Measurements from ENCODE around the gene APOC1. TPM values are rescaled to one million over a fixed set of nuclear protein-coding genes. Genes with fewer than 3 reads are reported as not detected.
"Not testable (repeated sequence)": the region's sequence is repeated elsewhere in the genome, so short reads cannot be mapped to it uniquely, and the experiment has no call there.

APOC1 gene
- total RNA-seq, 1 donor from 2014 or later = 816 TPM

GRCh38 chr19:44878120-44878865 lies 36.1 kb upstream of the APOC1 start:
- H3K4me1 ChIP-seq = no peaks in the 10 kb centered on the region
- no peak for ATAC-seq
- no peak overlapping the region for H3K27ac ChIP-seq
- intact Hi-C loops (cut with DNase I) = no loop called here
- no peak overlapping the region for H3K4me3 ChIP-seq
- no peaks in the 10 kb centered on the region for H3K9me3 ChIP-seq
- no peak for TF ChIP-seq CTCF (IDR thresholded peaks at IDR 0.05)
- H3K36me3 ChIP-seq = peaks cover 67% of the 10 kb centered on the region
- H3K27me3 ChIP-seq (ENCODE audit: low read depth) = no peaks in the 10 kb centered on the region
- DNase-seq = no peak

- no peaks in the 10 kb centered on the region for H3K27me3 ChIP-seq (ENCODE audit: low read depth)
- no peaks in the 10 kb centered on the region for H3K4me1 ChIP-seq
- intact Hi-C loops (cut with DNase I) = no loop called here
- no peak overlapping the region for H3K27ac ChIP-seq
- TF ChIP-seq CTCF (IDR thresholded peaks at IDR 0.05) = no peak
- H3K36me3 ChIP-seq = peaks cover 62% of the 10 kb centered on the region
- peak in 1 of 2 donors; percentile 12 for ATAC-seq
- DNase-seq = no peak
- H3K4me3 ChIP-seq = no peak overlapping the region
- H3K9me3 ChIP-seq = no peaks in the 10 kb centered on the region
Measured at GRCh38 chr19:44879309-44880065, 34.9 kb upstream of the APOC1 start.

- no peaks in the 10 kb centered on the region for H3K27me3 ChIP-seq (ENCODE audit: low read depth)
Measured at GRCh38 chr19:44882063-44882462, 32.3 kb upstream of the APOC1 start.

GRCh38 chr19:44882619-44883397 lies 31.6 kb upstream of the APOC1 start:
- intact Hi-C loops (cut with DNase I); DNase-seq; H3K27me3 ChIP-seq (ENCODE audit: low read depth); H3K9me3 ChIP-seq; H3K4me3 ChIP-seq; H3K4me1 ChIP-seq; ATAC-seq; H3K27ac ChIP-seq: not testable (repeated sequence)
- peaks cover 53% of the 10 kb centered on the region for H3K36me3 ChIP-seq

More at GRCh38 chr19:44882063-44882462, 32.3 kb upstream of the APOC1 start:
- no peak overlapping the region for H3K27ac ChIP-seq
- H3K4me1 ChIP-seq = no peaks in the 10 kb centered on the region
- H3K4me3 ChIP-seq = no peak overlapping the region
- ATAC-seq (no peak), DNase-seq (no peak)
- peaks cover 53% of the 10 kb centered on the region for H3K36me3 ChIP-seq
- TF ChIP-seq CTCF (IDR thresholded peaks at IDR 0.05) = no peak
- H3K9me3 ChIP-seq = no peaks in the 10 kb centered on the region
- intact Hi-C loops (cut with DNase I) = no loop called here

- Histone ChIP-seq H3K4me3 (no peak overlapping the region), H3K9me3 (no peaks in the 10 kb centered on the region), H3K27ac (no peak overlapping the region), H3K27me3 (ENCODE audit: low read depth) (no peaks in the 10 kb centered on the region), H3K36me3 (peaks cover 49% of the 10 kb centered on the region), H3K4me1 (no peaks in the 10 kb centered on the region)
- DNase-seq (no peak), ATAC-seq (no peak)
- no peak for TF ChIP-seq CTCF (IDR thresholded peaks at IDR 0.05)
- intact Hi-C loops (cut with DNase I) = no loop called here
Measured at GRCh38 chr19:44883922-44884321, 30.5 kb upstream of the APOC1 start.
